ENCODE results near the gene FIGN.

FIGN gene

DNA sequence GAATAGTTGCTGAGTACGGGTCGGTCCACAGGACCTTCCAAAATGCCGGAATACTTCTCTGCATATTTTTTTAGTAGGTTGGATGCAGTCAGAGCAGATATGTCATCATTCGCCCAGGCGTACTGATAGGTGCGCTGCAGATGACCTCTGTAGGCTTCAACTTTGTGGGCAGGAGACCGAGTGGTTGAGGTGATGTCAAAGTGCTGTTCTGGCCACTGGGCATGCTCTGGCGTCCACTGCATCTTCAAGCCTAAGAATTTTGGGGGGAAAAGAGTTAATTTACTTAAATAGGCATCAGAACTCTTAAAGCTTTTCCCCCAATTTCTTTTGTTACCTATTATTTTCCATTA is 124.3 kb downstream of the FIGN start:
- DNase-seq (ENCODE audit: low read depth in 2 of 2) = no peak

- no peak for DNase-seq (ENCODE audit: low read depth in 2 of 2)
Observed at GRCh38 chr2:163610817-163611556, 124.8 kb downstream of the FIGN start.

GRCh38 chr2:163607630-163608029 is 128.2 kb downstream of the FIGN start:
- no peak for DNase-seq (ENCODE audit: low read depth in 2 of 2)

GRCh38 chr2:163606878-163607277 is 128.9 kb downstream of the FIGN start:
- no peak for DNase-seq (ENCODE audit: low read depth in 2 of 2)

DNA sequence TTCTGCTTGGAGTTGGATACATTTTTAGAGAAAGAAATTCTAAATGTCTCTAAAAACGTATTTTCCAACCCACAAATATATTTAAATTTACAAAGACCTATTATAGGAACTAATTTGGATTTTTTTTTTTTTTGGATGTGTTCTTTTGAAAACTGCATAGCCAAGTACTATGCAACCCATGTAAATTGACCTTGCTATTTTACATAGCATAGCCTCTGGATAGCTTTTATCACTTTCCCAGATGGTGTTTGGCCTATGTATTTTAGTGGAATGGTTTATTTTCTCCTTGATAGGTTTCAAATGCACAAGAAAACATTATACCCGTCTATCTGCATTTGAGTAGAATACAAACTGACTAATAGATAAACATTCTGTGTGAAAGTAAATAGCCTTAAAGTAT is 130.0 kb downstream of the FIGN start:
- no peak for DNase-seq (ENCODE audit: low read depth in 2 of 2)

DNA sequence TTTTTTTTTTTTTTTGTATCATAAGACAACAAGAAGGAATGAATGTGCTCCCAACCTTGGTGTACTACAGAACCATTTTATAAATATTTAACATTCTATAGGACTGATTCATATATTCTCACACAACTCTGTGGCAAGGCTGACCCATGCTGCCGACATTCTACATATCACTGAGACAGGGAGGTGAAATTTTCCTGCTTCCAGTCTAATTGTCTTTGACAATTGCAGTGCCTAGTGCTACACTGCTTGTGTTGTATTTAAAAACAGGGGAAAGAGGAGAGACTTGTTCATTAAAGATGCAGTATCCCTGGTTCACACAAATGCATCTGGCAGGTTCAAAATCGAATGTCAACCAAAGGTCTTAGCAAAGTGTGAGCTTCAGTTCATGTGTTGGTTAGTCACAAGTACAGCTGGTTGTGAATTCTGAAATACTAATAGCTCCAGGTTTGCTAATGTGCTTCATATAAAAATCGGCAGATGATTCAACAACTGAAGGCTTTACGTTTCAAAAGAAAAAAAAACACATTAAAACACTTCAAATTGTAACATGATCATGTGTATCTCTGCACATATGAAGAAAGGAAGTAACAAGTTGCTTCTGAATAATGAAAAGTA is 130.8 kb downstream of the FIGN start:
- DNase-seq (ENCODE audit: low read depth in 2 of 2) = no peak

- DNase-seq (ENCODE audit: low read depth in 2 of 2) = no peak
Observed at GRCh38 chr2:163602196-163602595, 133.6 kb downstream of the FIGN start.

DNA sequence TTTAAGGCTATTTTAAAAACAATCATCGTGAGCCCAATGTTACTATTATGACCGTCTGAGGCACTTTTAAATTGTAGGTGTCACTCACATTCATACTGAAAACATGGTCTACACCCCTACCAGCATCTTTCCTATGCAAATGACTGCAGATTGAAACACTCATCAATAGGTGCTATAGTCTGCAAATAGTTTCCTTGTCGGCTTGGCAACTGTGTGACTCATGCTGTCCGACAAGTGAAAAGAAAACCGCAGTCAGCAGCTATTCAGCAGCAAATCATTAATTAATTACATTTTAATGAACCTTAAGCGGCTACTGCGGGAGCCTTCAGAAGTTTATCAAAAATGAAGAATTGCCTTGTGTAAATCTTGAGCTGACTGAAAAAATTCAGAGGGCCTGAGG is 134.4 kb downstream of the FIGN start:
- no peak for DNase-seq (ENCODE audit: low read depth in 2 of 2)

GRCh38 chr2:163600801-163601200 is 135.0 kb downstream of the FIGN start:
- DNase-seq (ENCODE audit: low read depth in 2 of 2) = no peak

GRCh38 chr2:163595028-163595427 is 140.8 kb downstream of the FIGN start:
- no peak for DNase-seq (ENCODE audit: low read depth in 2 of 2)

DNA sequence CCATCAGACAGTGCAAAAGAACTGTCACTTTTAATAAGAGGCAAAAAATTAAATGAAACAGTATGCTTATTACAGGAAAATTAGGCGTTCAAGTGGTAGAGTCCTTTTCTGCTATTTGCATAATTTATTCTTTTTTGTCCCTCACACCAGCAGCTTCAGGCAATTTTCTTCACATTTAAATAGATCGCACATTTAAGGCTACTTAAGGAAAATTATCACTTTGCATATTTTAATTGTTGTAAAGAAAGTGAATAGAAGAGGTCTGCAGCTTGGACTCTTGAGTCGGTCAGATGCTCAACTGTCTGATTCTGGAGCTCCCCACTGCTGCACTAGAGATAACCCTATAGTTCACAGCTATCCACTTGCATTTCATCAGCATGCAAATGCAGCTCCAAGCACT is 141.3 kb downstream of the FIGN start:
- no peak for DNase-seq (ENCODE audit: low read depth in 2 of 2)

DNA sequence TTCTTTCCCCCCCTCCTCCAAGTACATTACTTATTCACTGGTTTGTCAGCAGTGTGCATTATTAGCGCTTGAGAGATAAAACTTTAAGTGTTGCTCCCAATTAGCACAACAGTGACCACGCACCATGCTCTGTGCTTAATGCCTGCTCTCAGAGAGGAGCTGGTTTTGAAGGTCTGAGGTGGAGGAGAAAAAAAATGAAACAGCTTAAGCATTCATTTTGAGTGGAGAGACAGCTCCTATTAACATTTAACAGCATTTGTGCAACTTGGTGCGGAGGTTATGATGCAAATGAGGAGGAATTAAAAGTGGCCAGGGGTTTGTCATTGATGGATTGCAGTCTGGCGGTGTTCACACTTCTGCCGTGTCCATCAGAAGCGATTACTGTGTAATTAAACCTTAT is 141.8 kb downstream of the FIGN start:
- DNase-seq (ENCODE audit: low read depth in 2 of 2) = no peak

DNA sequence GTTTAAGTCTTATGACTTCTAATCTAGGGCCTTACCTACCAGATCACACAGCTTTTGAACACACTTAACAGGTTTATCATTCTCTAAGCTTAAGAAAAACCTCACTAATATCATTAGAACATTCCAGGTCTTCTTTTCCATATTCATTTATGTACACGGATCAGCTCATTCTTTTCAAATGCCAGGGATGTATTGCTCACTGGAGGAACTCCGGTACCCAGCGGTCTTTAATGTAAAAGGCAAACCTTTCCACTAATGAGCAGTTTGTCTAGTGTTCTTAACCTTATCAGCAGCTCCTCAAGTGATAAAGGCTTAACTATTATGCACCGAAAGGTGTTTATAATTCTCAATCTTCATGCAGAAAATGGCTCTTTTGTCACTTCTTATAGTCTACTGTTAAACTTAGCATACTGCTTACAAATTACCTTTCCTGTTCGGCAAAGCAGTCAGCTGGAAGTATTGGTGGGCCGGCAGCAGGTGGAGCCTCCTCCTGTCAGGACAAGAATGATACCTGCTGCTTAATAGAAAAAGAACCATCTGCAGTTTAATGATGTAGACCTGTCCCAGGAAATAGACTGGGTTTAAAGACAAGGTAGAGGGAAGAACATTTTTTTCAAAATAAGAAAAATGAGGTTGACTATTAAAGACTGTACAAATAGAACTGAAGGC is 142.7 kb downstream of the FIGN start:
- DNase-seq (ENCODE audit: low read depth in 2 of 2) = no peak

- DNase-seq (ENCODE audit: low read depth in 2 of 2) = no peak
Observed at GRCh38 chr2:163591461-163591860, 144.3 kb downstream of the FIGN start.

- DNase-seq (ENCODE audit: low read depth in 2 of 2) = no peak
Observed at GRCh38 chr2:163580757-163581156, 155.1 kb downstream of the FIGN start.

GRCh38 chr2:163574309-163574708 is 161.5 kb downstream of the FIGN start:
- DNase-seq (ENCODE audit: low read depth in 2 of 2) = no peak

DNA sequence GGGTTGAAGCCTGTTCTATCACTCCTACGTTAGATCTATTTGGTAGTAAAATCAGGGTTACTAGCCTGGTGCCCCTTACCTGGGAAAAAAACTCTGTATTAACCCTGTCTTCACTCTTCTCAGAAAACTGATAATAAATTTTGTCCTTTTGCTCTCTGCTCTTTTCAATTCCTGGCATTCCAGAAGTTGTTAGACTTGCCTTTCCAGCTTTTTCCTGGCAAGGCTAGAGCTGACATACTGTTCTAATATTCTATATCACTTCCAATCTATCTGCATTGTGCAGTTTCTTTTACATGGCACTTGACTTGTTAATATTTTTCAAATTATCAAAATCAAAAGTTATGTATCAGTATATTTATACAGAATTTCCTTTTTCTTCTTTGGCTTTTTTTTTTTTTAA is 162.2 kb downstream of the FIGN start:
- DNase-seq (ENCODE audit: low read depth in 2 of 2) = no peak

DNA sequence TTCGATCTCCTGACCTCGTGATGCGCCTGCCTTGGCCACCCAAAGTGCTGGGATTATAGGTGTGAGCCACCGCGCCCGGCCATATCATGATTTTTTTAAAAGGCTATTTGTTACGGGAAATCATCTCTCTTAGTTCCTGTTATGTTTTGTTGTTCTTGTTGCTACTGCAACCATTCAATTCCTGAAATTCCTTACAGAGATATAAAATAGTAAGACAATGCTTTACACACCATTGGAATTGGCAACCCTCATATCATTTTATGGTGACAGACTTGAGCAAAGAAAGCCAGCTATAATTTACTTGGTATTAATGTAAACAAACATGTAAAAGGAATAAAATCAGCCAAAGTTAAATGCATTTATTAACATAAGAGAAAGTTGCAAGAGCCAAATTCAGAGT is 163.0 kb downstream of the FIGN start:
- DNase-seq (ENCODE audit: low read depth in 2 of 2) = no peak

- DNase-seq (ENCODE audit: low read depth in 2 of 2) = no peak
Observed at GRCh38 chr2:163571423-163572102, 164.2 kb downstream of the FIGN start.

DNA sequence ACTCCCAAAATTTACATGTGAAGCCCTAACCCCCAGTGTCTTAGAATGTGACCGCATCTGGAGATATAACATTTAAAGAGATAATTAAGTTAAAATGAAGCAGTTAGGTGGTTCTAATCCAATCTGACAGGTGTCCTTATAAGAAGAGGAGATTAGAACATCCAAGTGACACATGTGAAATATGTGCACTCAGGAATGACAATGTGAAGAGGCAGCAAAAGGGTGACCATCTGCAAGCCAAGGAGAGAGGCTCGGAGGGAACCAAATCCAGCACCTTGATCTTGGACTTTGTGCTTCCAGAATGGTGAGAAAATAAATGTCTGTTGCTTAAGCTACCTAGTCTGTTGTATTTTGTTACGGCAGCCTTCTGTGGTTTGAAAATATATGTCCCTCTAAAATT is 165.4 kb downstream of the FIGN start:
- DNase-seq (ENCODE audit: low read depth in 2 of 2) = no peak

DNA sequence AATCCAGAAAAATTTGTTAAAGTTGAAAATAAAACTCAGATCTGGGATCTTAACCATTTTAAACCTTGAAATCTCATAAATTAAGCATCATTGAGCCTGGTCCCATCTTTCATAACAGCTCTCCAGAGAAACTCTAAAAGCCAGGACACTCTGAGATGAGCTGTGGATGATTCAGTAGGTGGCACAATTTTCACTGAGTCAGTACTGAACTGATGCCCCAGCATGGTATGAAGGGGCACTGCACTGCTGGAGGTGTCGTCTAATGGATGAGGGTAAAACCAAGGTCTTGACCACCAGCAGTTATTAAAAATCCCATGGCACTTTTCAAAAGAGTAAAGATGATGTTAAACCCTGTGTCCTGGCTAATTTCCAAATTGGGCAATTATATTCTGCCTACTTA is 170.6 kb downstream of the FIGN start:
- DNase-seq (ENCODE audit: low read depth in 2 of 2) = no peak

GRCh38 chr2:163564236-163564635 is 171.6 kb downstream of the FIGN start:
- no peak for DNase-seq (ENCODE audit: low read depth in 2 of 2)

- no peak for DNase-seq (ENCODE audit: low read depth in 2 of 2)
Observed at GRCh38 chr2:163563336-163563735, 172.5 kb downstream of the FIGN start.

Data from stimulated activated CD8-positive, alpha-beta memory T cell treated with anti-CD3 and anti-CD28 coated beads, Interleukin-7, amount 100 ng/mL, for 1 hour (primary cell).